GM18951 (cell line): ENCODE results near the gene MESP2.

Experiments
- POLR2A ChIP-seq: IDR thresholded peaks from 4 replicates; pipeline ENCODE4 v1.6.1; 2011; ENCODE audit warnings: mild to moderate bottlenecking; ENCODE audit not compliant: insufficient read length, insufficient read depth; ENCODE audit errors: extremely low read depth
- in situ Hi-C: fragments of 300-500 bp; cut with MboI; formaldehyde crosslinking; loops from one replicate; pipeline ENCODE4 v1.12.0; 2022; ENCODE audit warnings: low sequenced_read_pairs, mixed read lengths, inconsistent platforms; ENCODE audit not compliant: unreplicated experiment

Gene MESP2

DNA sequence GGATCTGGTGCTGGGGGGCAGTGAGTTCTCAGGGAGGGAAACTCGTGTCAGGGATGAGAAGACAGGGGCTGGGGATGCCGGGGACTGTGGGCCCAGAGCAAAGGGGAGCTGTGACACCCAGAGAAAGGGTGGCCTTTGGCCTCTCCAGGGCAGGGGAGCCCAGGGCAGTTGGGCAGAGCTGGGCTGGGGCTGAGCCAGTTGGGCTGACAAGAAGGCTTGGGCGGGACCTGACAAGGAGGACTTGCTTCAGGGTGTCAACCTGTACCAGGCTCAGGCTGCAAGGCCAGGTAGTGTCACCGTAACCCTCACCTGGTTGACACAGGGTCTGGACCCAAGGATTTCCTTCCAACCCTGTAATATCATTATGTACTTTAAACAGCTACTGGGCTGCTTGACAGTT is 51.7 kb downstream of the MESP2 start:
- TF ChIP-seq POLR2A = no peak

More for the DNA sequence above, 51.7 kb downstream of the MESP2 start:
- in situ Hi-C loops = no loop called here
